Natural killer cell (primary cell): Measurements from ENCODE around the gene SLC25A22. TPM values are rescaled to one million over a fixed set of nuclear protein-coding genes. Genes with fewer than 3 reads are reported as not detected.

Source experiments
- ATAC-seq, 3 donors: fragments of 150-1000 bp in 2 of 3; fragments of 200-7000 bp in 1 of 3; cut with Tn5 transposase; 1 replicate in 1 of 3; 2 replicates in 2 of 3; pipeline ENCODE4 v1.10.0; 2021; ENCODE audit warnings: mild to moderate bottlenecking in 2 of 3, moderate library complexity in 2 of 3
- DNase-seq, 2 donors: peaks; one replicate each; pipeline versions ENCODE4 v3.0.0 to v3.0.0-alpha.2; 2013 to 2021; ENCODE audit warnings: mixed read lengths in 1 of 2
- H3K27ac ChIP-seq: one replicate; pipeline ENCODE4 v1.5.1; 2013; ENCODE audit warnings: mild to moderate bottlenecking, low read length
- H3K27me3 ChIP-seq: one replicate; pipeline ENCODE4 v1.6.1; 2013; ENCODE audit warnings: low read length; ENCODE audit not compliant: control insufficient read depth, insufficient read depth
- H3K36me3 ChIP-seq: one replicate; pipeline ENCODE4 v1.6.1; 2013; ENCODE audit warnings: low read length; ENCODE audit not compliant: control insufficient read depth, insufficient read depth
- H3K4me1 ChIP-seq: one replicate; pipeline ENCODE4 v1.6.1; 2013; ENCODE audit warnings: low read length; ENCODE audit not compliant: control insufficient read depth, insufficient read depth
- H3K4me3 ChIP-seq: one replicate; pipeline ENCODE4 v1.5.1; 2013; ENCODE audit warnings: low read length
- H3K9me3 ChIP-seq: one replicate; pipeline ENCODE4 v1.6.1; 2013; ENCODE audit warnings: low read length; ENCODE audit not compliant: control insufficient read depth, insufficient read depth
- H3K27ac Mint-ChIP-seq, 2 donors: one replicate each; pipeline ENCODE4 v1.8.0; 2022; ENCODE audit warnings: mild to moderate bottlenecking in 2 of 2, mixed read lengths in 2 of 2, moderate library complexity in 1 of 2
- H3K27me3 Mint-ChIP-seq, 2 donors: one replicate each; pipeline ENCODE4 v1.8.0; 2022; ENCODE audit warnings: low read depth in 2 of 2, mixed read lengths in 2 of 2
- H3K36me3 Mint-ChIP-seq: one replicate; pipeline ENCODE4 v1.8.0; 2022; ENCODE audit warnings: mixed read lengths
- H3K4me1 Mint-ChIP-seq, 2 donors: one replicate each; pipeline ENCODE4 v1.8.0; 2022; ENCODE audit warnings: mixed read lengths in 2 of 2
- H3K4me3 Mint-ChIP-seq: one replicate; pipeline ENCODE4 v1.8.0; 2022; ENCODE audit warnings: mild to moderate bottlenecking, moderate library complexity, mixed read lengths
- H3K9me3 Mint-ChIP-seq, 2 donors: one replicate each; pipeline ENCODE4 v1.8.0; 2022; ENCODE audit warnings: mixed read lengths in 2 of 2
- WGBS: methylation state at CpG from one replicate; pipeline ENCODE4 v1.1.7; 2013; ENCODE audit warnings: missing lambda C conversion rate; ENCODE audit not compliant: insufficient coverage; 5-methylcytosine and 5-hydroxymethylcytosine counted together
- intact Hi-C: fragments of 100-400 bp; cut with micrococcal nuclease; formaldehyde crosslinking; loops from one replicate; pipeline ENCODE4 v1.14.2; 2022
- total RNA-seq, 4 donors: library from RNA; stranded (reverse); fragments of 120-200 nt in 1 of 4; gene quantifications; one replicate each; pipeline versions ENCODE4 v1.2.3 to v1.2.4, GENCODE V29; 2013 to 2022
- TF ChIP-seq, protein P1 (sequence below): fragments of 200-600 bp; IDR thresholded peaks from one replicate; pipeline ENCODE4 v1.8.0; 2022; ENCODE audit warnings: antibody characterized with exemption

SLC25A22 gene
- total RNA-seq, 3 donors from 2014 or later (not counting 1 experiment from before 2014, with no cell fraction given): 22.8 to 34.6 (median 31.5) TPM

- Histone ChIP-seq H3K27me3 (peaks cover 6% of the 10 kb centered on the region), H3K36me3 (peaks cover 11% of the 10 kb centered on the region), H3K9me3 (no peaks in the 10 kb centered on the region), H3K4me1 (peaks cover 54% of the 10 kb centered on the region), H3K27ac (no peak overlapping the region), H3K4me3 (no peak overlapping the region)
- no peaks in the 10 kb centered on the region for H3K36me3 Mint-ChIP-seq
- H3K27me3 Mint-ChIP-seq: peaks cover 0 to 11% of the 10 kb centered on the region in 2 donors
- WGBS: 98% methylated on average over 53 of the region's 53 CpGs
- intact Hi-C loops: no loop called here
- ATAC-seq: no peak
- no peak for DNase-seq
- H3K4me3 Mint-ChIP-seq: no peak overlapping the region
- no peak overlapping the region for H3K27ac Mint-ChIP-seq
- TF ChIP-seq, protein P1, sequence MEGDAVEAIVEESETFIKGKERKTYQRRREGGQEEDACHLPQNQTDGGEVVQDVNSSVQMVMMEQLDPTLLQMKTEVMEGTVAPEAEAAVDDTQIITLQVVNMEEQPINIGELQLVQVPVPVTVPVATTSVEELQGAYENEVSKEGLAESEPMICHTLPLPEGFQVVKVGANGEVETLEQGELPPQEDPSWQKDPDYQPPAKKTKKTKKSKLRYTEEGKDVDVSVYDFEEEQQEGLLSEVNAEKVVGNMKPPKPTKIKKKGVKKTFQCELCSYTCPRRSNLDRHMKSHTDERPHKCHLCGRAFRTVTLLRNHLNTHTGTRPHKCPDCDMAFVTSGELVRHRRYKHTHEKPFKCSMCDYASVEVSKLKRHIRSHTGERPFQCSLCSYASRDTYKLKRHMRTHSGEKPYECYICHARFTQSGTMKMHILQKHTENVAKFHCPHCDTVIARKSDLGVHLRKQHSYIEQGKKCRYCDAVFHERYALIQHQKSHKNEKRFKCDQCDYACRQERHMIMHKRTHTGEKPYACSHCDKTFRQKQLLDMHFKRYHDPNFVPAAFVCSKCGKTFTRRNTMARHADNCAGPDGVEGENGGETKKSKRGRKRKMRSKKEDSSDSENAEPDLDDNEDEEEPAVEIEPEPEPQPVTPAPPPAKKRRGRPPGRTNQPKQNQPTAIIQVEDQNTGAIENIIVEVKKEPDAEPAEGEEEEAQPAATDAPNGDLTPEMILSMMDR: no peak
- peaks cover 0 to 31% of the 10 kb centered on the region in 2 donors for H3K4me1 Mint-ChIP-seq
- no peaks in the 10 kb centered on the region for H3K9me3 Mint-ChIP-seq
These were observed 25.6 kb upstream of the SLC25A22 start for GRCh38 chr11:823441-824291.

DNA sequence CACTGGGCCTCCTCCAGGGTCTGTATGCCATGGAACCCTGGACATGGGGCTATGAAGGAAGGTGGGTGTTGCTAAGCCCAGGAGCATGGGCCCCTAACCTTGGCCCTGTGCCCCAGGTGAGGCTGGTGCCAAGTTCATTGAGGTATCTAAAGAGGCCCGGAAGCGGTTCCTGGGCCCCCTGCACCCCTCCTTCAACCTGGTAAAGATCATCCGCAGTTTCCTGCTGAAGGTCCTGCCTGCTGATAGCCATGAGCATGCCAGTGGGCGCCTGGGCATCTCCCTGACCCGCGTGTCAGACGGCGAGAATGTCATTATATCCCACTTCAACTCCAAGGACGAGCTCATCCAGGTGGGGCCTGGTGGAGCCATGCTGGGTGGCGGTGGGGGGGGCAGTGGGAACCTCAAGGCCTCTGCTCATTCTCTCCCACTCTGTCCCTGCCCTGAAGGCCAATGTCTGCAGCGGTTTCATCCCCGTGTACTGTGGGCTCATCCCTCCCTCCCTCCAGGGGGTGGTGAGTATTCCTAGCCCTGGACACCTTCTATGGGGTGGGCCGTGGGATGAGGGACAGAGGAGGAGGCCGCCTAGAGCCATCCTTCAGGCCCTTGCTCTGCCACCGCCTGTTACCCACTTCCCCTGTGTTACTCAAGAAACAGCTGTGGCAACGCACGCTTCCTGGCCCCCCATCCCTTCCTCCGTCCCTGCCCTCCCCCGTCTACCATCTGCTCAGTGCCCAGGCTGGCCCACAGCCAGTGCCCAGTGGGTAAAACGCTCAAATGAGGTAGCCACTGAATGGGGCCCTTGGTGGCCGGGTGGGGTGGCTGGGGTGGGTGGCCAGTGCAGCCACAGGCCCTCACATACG lies 23.7 kb upstream of the SLC25A22 start:
- no peaks in the 10 kb centered on the region for H3K27me3 ChIP-seq
- H3K36me3 Mint-ChIP-seq: no peaks in the 10 kb centered on the region
- H3K4me1 ChIP-seq: peaks cover 43% of the 10 kb centered on the region
- H3K4me3 ChIP-seq: no peak overlapping the region
- no peaks in the 10 kb centered on the region for H3K9me3 ChIP-seq
- H3K9me3 Mint-ChIP-seq: no peaks in the 10 kb centered on the region
- H3K27ac ChIP-seq: peak overlapping the region; percentile 16
- peak overlapping the region; percentile 37 for H3K4me3 Mint-ChIP-seq
- peaks cover 0 to 17% of the 10 kb centered on the region in 2 donors for H3K4me1 Mint-ChIP-seq
- 65% methylated on average over 20 of the region's 22 CpGs for WGBS
- intact Hi-C loops: no loop called here
- TF ChIP-seq, protein P1: no peak
- H3K27me3 Mint-ChIP-seq: no peaks in the 10 kb centered on the region
- peak overlapping the region in 1 of 2 donors; percentile 14 for H3K27ac Mint-ChIP-seq
- DNase-seq: no peak
- no peak for ATAC-seq
- H3K36me3 ChIP-seq: peaks cover 11% of the 10 kb centered on the region

GRCh38 chr11:820655-821511 lies 22.8 kb upstream of the SLC25A22 start:
- Histone ChIP-seq H3K4me1 (peaks cover 34% of the 10 kb centered on the region), H3K4me3 (peak overlapping the region; percentile 59), H3K9me3 (no peaks in the 10 kb centered on the region), H3K27me3 (no peaks in the 10 kb centered on the region), H3K36me3 (peaks cover 11% of the 10 kb centered on the region), H3K27ac (peak overlapping the region; percentile 81)
- H3K4me3 Mint-ChIP-seq: peak overlapping the region; percentile 90
- peaks cover 0 to 17% of the 10 kb centered on the region in 2 donors for H3K4me1 Mint-ChIP-seq
- WGBS: 80% methylated on average over 11 of the region's 11 CpGs
- peak overlapping the region; percentile 81 to 88 for H3K27ac Mint-ChIP-seq
- DNase-seq (no peak), ATAC-seq (no peak)
- H3K9me3 Mint-ChIP-seq: no peaks in the 10 kb centered on the region
- H3K36me3 Mint-ChIP-seq: no peaks in the 10 kb centered on the region
- H3K27me3 Mint-ChIP-seq: no peaks in the 10 kb centered on the region
- TF ChIP-seq, protein P1: no peak
- intact Hi-C loops: no loop called here
